IMR-90 (cell line): ENCODE measurements around the gene IQUB.

Source experiments
- BHLHE40 ChIP-seq: fragments of 150-350 bp; IDR thresholded peaks from 2 replicates; pipeline ENCODE4 v1.6.1; 2016; ENCODE audit warnings: mild to moderate bottlenecking, low read depth, low read length
- CEBPB ChIP-seq: IDR thresholded peaks from 2 replicates; pipeline ENCODE4 v1.6.1; 2012; ENCODE audit warnings: low read depth, low read length, improper control_type of control experiment
- CHD1 ChIP-seq: IDR thresholded peaks from 2 replicates; pipeline ENCODE4 v1.6.1; 2012; ENCODE audit warnings: low read depth, low read length, improper control_type of control experiment
- MXI1 ChIP-seq: IDR thresholded peaks from 2 replicates; pipeline ENCODE4 v1.6.1; 2012; ENCODE audit warnings: low read depth, mild to moderate bottlenecking, low read length, moderate library complexity, borderline replicate concordance
- POLR2A ChIP-seq: IDR thresholded peaks from 2 replicates; pipeline ENCODE4 v1.6.1; 2012; ENCODE audit warnings: mild to moderate bottlenecking, low read depth, low read length
- RAD21 ChIP-seq: IDR thresholded peaks from 2 replicates; pipeline ENCODE4 v1.6.1; 2012; ENCODE audit warnings: low read length, improper control_type of control experiment
- TF ChIP-seq, protein P1 (sequence below): conservative IDR thresholded peaks from 2 replicates; pipeline ENCODE4 v1.5.1; 2012; ENCODE audit warnings: mild to moderate bottlenecking, low read depth, low read length, improper control_type of control experiment

DNA sequence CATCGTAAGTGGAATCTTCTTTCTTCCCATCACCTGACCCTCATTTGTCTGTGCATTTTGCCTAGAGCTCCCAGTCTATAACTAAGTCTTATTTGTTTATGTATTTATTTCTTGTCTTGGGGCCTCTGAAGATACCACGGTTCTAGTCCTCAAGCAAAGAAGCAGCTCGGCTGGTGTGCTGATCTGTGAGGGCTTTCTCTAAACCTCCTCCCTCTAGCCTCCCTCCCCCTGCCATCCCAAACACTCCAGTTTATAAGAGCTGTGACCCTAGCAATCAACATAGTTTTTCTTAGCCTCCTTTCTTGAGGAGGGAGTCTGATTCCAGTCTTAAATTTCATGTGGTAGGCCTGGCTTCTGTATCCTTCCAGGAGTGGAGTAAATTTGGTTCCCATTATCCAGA lies 38.9 kb upstream of the IQUB start:
- no peak for TF ChIP-seq POLR2A
- no peak for TF ChIP-seq BHLHE40
- TF ChIP-seq, protein P1, sequence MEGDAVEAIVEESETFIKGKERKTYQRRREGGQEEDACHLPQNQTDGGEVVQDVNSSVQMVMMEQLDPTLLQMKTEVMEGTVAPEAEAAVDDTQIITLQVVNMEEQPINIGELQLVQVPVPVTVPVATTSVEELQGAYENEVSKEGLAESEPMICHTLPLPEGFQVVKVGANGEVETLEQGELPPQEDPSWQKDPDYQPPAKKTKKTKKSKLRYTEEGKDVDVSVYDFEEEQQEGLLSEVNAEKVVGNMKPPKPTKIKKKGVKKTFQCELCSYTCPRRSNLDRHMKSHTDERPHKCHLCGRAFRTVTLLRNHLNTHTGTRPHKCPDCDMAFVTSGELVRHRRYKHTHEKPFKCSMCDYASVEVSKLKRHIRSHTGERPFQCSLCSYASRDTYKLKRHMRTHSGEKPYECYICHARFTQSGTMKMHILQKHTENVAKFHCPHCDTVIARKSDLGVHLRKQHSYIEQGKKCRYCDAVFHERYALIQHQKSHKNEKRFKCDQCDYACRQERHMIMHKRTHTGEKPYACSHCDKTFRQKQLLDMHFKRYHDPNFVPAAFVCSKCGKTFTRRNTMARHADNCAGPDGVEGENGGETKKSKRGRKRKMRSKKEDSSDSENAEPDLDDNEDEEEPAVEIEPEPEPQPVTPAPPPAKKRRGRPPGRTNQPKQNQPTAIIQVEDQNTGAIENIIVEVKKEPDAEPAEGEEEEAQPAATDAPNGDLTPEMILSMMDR: no peak
- TF ChIP-seq CHD1: no peak
- TF ChIP-seq MXI1: no peak
- no peak for TF ChIP-seq CEBPB
- no peak for TF ChIP-seq RAD21
